Panc1 (cell line): ENCODE results near the gene ZNF316.

Experiments used
- SIN3A ChIP-seq: IDR thresholded peaks from 2 replicates; pipeline ENCODE4 v1.6.1; 2012; ENCODE audit warnings: low read depth, mild to moderate bottlenecking, low read length, moderate library complexity, borderline replicate concordance; ENCODE audit not compliant: insufficient read depth
- TF ChIP-seq, protein P1 (sequence below): fragments of 450-650 bp; IDR thresholded peaks from 2 replicates; pipeline ENCODE4 v1.5.1; 2017; ENCODE audit warnings: mild to moderate bottlenecking

DNA sequence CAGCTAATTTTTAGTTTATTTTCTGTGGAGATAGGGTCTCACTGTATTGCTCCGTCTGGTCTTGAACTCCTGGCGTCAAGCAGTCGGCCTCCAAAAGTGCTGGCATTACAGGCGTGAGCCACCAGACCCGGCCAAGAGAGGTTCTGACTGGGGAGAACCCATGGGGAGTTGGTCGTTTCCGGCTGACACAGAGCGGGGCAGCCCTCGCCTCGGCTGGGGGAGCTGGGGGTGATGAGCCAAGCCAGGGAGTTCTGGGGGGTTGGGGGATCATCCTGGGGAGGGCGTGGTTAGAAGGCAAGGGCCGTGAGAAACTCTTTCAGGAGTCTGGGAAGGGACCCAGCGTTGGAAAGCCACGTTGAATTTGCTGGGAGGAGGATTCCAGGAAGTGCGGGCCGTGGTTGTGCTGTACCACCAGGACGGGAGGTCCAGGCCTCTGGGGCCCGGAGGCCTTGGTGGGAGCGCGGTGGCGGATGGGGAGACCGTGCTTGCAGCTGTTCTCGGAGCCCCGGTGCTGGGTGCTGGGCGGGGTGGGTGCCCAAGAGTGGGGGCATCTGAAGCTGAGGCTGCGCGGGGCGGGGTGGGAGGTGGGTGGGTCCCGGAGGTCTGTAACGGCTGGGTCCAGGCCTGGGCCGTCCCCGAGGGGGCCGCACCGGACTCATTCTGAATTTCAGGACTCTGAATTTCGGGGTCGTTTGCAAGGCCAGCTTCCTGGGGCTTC is 30.1 kb upstream of the ZNF316 start:
- TF ChIP-seq, protein P1, sequence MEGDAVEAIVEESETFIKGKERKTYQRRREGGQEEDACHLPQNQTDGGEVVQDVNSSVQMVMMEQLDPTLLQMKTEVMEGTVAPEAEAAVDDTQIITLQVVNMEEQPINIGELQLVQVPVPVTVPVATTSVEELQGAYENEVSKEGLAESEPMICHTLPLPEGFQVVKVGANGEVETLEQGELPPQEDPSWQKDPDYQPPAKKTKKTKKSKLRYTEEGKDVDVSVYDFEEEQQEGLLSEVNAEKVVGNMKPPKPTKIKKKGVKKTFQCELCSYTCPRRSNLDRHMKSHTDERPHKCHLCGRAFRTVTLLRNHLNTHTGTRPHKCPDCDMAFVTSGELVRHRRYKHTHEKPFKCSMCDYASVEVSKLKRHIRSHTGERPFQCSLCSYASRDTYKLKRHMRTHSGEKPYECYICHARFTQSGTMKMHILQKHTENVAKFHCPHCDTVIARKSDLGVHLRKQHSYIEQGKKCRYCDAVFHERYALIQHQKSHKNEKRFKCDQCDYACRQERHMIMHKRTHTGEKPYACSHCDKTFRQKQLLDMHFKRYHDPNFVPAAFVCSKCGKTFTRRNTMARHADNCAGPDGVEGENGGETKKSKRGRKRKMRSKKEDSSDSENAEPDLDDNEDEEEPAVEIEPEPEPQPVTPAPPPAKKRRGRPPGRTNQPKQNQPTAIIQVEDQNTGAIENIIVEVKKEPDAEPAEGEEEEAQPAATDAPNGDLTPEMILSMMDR, result no peak
- TF ChIP-seq SIN3A, result no peak
